Right atrium auricular region (tissue), 2 donors: ENCODE data around the gene TAGAP. TPM values are rescaled to one million over a fixed set of nuclear protein-coding genes. Genes with fewer than 3 reads are reported as not detected.
"Not testable (repeated sequence)": the region's sequence is repeated elsewhere in the genome, so short reads cannot be mapped to it uniquely, and the experiment has no call there.

Experiments used
- DNase-seq: peaks from one replicate; pipeline ENCODE4 v3.0.0-alpha.2; 2019; ENCODE audit warnings: low spot score
- H3K27ac ChIP-seq, 2 donors: fragments of 200-600 bp; sonication (generic); 1 replicate in 1 of 2; 2 replicates in 1 of 2; pipeline ENCODE4 v1.5.1; 2016 to 2019
- H3K27me3 ChIP-seq, 2 donors: fragments of 200-600 bp; sonication (generic); one replicate each; pipeline versions ENCODE4 v1.5.1 to v1.6.0; 2017 to 2019
- H3K36me3 ChIP-seq: fragments of 200-600 bp; sonication (generic); one replicate; pipeline ENCODE4 v1.5.1; 2016
- H3K4me1 ChIP-seq, 2 donors: fragments of 200-600 bp; sonication (generic); one replicate each; pipeline versions ENCODE4 v1.5.1 to v1.6.0; 2017 to 2019
- H3K4me3 ChIP-seq, 2 donors: fragments of 200-600 bp; sonication (generic); 1 replicate in 1 of 2; 2 replicates in 1 of 2; pipeline ENCODE4 v1.5.1; 2017 to 2019; ENCODE audit warnings: mild to moderate bottlenecking in 1 of 2, moderate library complexity in 1 of 2
- H3K9me3 ChIP-seq, 2 donors: fragments of 200-600 bp; sonication (generic); one replicate each; pipeline ENCODE4 v1.5.1; 2019
- total RNA-seq, 2 donors: library from RNA; depleted of rRNA; stranded (reverse); fragments of >200 nt; gene quantifications; one replicate each; pipeline ENCODE4 v1.1.0, GENCODE V29; 2016
- TF ChIP-seq, protein P1 (sequence below), 2 donors: fragments of 200-600 bp; sonication (generic); IDR thresholded peaks; one replicate each; pipeline ENCODE4 v1.5.1; 2019; ENCODE audit warnings: antibody characterized with exemption in 2 of 2

TAGAP gene
- total RNA-seq, 2 donors from 2014 or later, result 2.0 to 3.2 TPM

DNA sequence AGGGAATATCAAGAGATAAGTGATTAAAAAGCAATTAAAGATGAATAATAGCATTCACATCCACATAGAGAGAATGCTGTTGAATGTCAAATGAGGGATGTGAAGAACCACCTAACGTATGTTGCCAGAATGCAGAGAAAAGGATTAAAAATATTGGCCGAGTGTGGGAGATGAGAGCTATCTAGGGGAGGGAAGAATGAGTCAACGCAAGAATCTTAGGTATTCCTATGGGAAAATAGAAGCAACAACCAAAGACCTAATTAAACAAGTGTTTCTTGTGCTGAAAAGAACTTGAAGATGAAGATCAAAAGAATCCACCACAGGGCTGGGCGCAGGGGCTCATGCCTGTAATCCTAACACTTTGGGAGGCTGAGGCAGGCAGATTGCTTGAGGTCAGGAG, 32.6 kb downstream of the TAGAP start:
- TF ChIP-seq, protein P1, sequence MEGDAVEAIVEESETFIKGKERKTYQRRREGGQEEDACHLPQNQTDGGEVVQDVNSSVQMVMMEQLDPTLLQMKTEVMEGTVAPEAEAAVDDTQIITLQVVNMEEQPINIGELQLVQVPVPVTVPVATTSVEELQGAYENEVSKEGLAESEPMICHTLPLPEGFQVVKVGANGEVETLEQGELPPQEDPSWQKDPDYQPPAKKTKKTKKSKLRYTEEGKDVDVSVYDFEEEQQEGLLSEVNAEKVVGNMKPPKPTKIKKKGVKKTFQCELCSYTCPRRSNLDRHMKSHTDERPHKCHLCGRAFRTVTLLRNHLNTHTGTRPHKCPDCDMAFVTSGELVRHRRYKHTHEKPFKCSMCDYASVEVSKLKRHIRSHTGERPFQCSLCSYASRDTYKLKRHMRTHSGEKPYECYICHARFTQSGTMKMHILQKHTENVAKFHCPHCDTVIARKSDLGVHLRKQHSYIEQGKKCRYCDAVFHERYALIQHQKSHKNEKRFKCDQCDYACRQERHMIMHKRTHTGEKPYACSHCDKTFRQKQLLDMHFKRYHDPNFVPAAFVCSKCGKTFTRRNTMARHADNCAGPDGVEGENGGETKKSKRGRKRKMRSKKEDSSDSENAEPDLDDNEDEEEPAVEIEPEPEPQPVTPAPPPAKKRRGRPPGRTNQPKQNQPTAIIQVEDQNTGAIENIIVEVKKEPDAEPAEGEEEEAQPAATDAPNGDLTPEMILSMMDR (IDR thresholded peaks at IDR 0.05), result no peak
- peaks cover 0 to 9% of the 10 kb centered on the region in 2 donors for H3K9me3 ChIP-seq
- H3K27ac ChIP-seq, result no peak overlapping the region
- H3K36me3 ChIP-seq, result no peaks in the 10 kb centered on the region
- H3K27me3 ChIP-seq, result no peaks in the 10 kb centered on the region
- H3K4me1 ChIP-seq, result no peaks in the 10 kb centered on the region
- DNase-seq, result no peak
- H3K4me3 ChIP-seq, result no peak overlapping the region

DNA sequence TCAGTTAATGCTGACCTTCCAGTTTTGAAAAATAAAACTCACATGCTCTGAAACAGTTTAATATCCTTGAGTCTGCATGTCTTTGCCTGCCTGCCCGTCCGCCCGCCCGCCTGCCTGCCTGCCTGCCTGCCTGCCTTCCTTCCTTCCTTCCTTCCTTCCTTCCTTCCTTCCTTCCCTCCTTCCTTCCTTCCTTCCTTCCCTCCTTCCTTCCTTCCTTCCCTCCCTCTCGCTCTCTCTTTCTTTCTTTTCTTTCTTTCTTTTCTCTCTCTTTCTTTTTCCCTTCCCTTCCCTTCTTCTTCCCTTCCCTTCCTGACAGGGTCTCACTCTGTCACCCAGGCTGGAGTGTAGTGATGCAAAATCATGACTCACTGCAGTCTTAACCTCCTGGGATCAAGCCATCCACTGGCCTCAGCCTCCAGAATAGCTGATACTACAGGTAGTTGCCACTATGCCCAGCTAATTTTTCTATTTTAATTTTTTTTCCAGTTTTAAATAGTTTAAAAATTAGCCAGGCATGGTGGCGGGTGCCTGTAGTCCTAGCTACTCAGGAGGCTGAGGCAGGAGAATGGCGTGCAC, 34.7 kb downstream of the TAGAP start:
- not testable (repeated sequence) for H3K36me3 ChIP-seq, H3K4me3 ChIP-seq, H3K27me3 ChIP-seq, H3K9me3 ChIP-seq, H3K4me1 ChIP-seq, H3K27ac ChIP-seq, DNase-seq

DNA sequence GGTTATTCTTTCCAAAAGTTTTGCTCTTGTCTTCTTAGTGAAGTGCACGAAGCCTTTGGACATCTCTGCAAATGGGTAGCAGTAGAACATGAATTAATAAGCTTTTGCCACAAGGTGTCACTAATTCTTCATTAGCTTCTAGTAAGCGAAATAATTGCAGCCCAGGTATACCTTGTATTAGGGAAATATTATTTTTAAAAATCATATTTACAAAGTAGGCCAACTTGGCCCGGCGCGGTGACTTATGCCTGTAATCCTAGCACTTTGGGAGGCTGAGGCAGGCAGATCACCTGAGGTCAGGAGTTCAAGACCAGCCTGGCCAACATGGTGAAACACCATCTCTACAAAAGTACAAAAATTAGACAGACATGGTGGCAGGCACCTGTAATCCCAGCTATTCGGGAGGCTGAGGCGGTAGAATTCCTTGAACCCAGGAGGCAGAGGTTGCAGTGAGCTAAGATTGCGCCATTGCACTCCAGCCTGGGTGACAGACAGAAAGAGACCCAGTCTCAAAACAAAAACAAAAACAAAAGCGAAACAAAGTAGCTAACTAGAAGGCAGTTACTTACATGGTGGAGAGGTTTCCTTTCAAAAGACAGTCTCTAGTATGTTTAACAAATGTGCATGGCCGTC, 36.0 kb downstream of the TAGAP start:
- no peak for DNase-seq
- Histone ChIP-seq H3K36me3 (no peaks in the 10 kb centered on the region), H3K27ac (no peak overlapping the region), H3K9me3 (no peaks in the 10 kb centered on the region), H3K4me1 (no peaks in the 10 kb centered on the region), H3K27me3 (no peaks in the 10 kb centered on the region), H3K4me3 (no peak overlapping the region)
- TF ChIP-seq, protein P1 (IDR thresholded peaks at IDR 0.05), result peak; percentile 17 to 57

DNA sequence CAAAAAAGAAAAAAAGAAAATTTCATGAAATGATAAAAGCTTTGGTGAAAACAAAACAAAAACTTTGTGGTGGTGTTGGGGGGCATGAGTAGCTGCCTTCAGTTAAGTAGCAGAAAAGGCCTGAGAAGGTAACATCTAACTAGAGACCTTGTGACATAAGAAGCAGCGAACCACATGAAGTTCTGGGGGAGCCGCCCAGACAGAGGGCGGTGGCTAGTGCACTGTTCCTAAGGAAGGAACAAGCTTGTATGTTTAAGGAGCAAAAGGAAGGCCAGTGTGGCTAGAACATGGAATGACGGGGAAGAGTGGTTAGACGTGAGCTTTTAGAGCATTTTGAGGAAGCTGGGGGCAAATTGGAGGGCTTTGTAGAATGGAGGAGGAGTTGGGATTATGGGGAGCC, 37.3 kb downstream of the TAGAP start:
- Histone ChIP-seq H3K9me3 (no peaks in the 10 kb centered on the region), H3K36me3 (no peaks in the 10 kb centered on the region), H3K4me1 (no peaks in the 10 kb centered on the region), H3K4me3 (no peak overlapping the region), H3K27ac (no peak overlapping the region), H3K27me3 (no peaks in the 10 kb centered on the region)
- TF ChIP-seq, protein P1 (IDR thresholded peaks at IDR 0.05), result no peak
- DNase-seq, result no peak

DNA sequence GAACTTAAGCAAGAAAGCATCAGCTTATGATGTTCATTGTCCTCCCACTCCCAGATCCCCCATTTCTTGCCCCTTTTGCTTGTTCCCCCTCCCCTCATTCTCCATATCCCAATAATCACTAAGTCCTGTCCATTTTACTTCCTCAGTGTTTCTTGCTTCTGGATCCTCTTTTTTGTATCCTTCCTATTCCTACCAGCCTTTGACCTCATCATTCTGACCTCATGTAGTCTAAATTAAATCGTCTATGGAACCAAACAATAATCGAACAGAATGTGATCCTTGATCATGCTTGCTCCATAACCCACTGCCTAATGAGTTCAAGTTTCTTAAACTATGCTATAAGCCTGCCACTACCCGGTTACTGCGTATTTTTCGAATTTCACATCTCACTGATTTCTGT, 39.4 kb downstream of the TAGAP start:
- H3K27ac ChIP-seq, result no peak overlapping the region
- H3K36me3 ChIP-seq, result no peaks in the 10 kb centered on the region
- no peak for DNase-seq
- H3K27me3 ChIP-seq, result no peaks in the 10 kb centered on the region
- H3K9me3 ChIP-seq, result no peaks in the 10 kb centered on the region
- H3K4me1 ChIP-seq, result peaks cover 0 to 9% of the 10 kb centered on the region in 2 donors
- TF ChIP-seq, protein P1 (IDR thresholded peaks at IDR 0.05), result no peak
- no peak overlapping the region for H3K4me3 ChIP-seq

DNA sequence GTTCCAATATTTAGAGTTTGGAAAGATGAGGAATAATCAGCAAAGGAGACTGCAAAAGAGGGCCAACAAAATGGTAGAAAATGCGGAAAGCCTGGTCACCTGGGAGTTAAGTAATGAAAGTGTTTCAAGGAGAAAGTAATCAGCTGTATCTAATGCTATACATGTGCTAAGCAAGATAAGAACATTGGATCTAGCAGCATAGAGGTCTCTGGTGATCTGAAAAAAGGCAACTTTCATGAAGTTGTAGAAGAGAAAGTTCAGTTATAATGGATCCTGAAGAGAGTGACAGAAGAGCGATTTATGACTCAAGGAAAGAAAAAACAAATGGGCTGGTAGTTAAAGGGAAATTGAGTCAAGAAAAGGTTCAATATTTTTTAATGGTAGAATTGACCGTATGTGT, 40.2 kb downstream of the TAGAP start:
- no peaks in the 10 kb centered on the region for H3K27me3 ChIP-seq
- TF ChIP-seq, protein P1 (IDR thresholded peaks at IDR 0.05), result no peak
- H3K9me3 ChIP-seq, result no peaks in the 10 kb centered on the region
- no peak overlapping the region for H3K27ac ChIP-seq
- no peaks in the 10 kb centered on the region for H3K36me3 ChIP-seq
- peaks cover 0 to 13% of the 10 kb centered on the region in 2 donors for H3K4me1 ChIP-seq
- H3K4me3 ChIP-seq, result no peak overlapping the region
- DNase-seq, result no peak
